HG02885 (cell line): ENCODE measurements around the gene VCL.
"Not testable (repeated sequence)": the region's sequence is repeated elsewhere in the genome, so short reads cannot be mapped to it uniquely, and the experiment has no call there.

Experiments used
- ATAC-seq: cut with Tn5 transposase; IDR thresholded peaks from one replicate; pipeline ENCODE4 v1.9.1; 2021; ENCODE audit warnings: mild to moderate bottlenecking; ENCODE audit not compliant: unreplicated experiment, poor library complexity

The VCL gene

GRCh38 chr10:74138596-74138995 lies 140.7 kb downstream of the VCL start:
- ATAC-seq, result not testable (repeated sequence)

DNA sequence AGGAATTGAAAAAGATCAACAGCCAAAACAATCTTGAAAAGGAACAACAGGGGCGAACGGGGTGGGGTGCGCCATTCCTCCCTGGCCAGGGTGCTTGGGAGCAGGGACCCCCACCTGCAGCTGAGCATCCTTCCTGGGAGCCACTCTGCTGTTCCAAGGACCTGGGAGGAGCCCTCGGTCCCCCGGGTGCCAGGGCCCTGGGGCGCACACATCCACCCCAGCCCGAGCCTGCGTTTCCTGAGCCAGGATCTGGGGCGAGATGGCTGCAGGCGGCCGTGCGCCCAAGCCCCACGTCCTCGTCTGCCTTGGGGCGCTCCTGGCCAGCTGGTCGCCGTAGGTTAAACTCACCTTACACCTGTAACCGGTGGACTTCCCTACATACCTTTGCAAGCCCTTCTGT lies 142.1 kb downstream of the VCL start:
- ATAC-seq, result no peak

DNA sequence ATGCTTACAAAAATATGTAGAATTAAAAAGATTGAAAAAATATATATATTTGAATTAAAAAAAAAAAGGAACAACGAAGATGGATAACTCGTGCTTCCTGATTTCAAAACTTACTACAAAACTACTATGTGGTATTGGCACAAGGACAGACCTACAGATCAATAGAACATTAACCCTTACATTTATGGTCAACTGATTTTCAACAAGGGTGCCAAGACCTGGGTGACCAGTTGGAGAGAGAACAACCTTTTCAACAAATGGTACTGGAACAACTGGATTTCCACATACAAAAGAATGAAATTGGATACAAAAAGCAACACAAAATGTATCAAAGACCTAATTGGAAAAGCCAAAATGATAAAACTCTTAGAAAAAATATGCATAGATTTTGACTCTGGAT lies 142.6 kb downstream of the VCL start:
- no peak for ATAC-seq

DNA sequence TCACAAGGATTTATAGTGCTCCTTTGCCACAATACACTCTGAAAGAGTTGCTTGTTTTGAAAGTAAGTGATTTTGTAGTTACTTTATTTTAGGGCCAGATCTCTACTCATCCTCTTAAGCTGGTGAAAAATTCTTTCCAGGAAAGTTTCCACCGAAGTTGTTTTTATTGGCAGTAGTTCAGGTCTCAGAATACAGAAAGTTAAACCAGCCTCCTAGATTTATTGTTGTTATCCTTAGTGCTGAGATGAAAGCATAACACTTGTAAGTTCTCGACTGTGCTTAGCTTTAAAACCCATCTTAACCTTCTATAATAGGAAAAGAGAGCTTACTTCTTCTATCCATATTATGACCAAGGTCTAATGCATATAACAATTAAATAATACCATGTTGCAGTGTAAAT lies 147.2 kb downstream of the VCL start:
- no peak for ATAC-seq

DNA sequence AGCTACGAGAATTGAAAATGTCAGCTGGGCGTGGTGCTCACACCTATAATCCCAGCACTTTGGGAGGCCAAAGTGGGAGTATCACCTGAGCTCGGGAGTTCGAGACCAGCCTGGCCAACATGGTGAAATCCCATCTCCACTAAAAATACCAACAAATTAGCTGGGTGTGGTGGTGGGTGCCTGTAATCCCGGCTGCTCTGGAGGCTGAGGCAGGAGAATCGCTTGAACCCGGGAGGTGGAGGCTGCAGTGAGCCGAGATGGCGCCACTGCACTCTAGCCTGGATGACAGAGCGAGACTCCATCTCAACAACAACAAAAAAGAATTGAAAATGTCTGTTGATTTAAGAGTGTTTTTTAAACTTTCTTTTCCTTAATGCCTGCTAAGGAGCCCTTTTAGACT lies 149.1 kb downstream of the VCL start:
- ATAC-seq, result not testable (repeated sequence)

GRCh38 chr10:74150204-74150989 lies 152.5 kb downstream of the VCL start, which contains the start of gene AP3M1:
AP3M1 (minus strand) TSS chr10:74150828; CDS start chr10:74138379, 12,449 bp downstream.
- ATAC-seq, result peak; percentile 32

GRCh38 chr10:74150990-74151878 lies 153.3 kb downstream of the VCL start, which contains the start of gene ADK:
ADK (plus strand) TSS chr10:74151221; CDS start chr10:74151279, 58 bp downstream.
- ATAC-seq, result peak; percentile 89

- ATAC-seq, result no peak
These were observed 154.2 kb downstream of the VCL start for GRCh38 chr10:74151879-74152722.

DNA sequence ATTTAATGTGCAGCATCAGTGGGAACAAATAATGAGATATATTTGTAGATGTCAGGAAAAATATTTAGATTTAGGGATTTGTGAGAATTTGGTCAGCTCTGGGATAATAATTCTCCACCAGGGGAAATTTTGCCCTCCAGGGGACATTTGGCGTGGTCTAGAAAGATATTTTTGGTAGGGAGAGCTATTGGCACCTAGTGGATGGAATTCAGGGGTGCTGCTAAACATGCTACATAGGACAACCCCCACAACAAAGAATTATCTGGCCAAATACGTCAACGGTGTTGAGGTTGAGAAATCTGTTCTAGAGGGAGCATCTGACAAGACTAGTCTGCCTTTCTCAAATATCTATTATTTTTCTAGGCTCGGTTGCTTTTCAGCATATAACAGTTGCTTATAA lies 155.2 kb downstream of the VCL start:
- no peak for ATAC-seq

DNA sequence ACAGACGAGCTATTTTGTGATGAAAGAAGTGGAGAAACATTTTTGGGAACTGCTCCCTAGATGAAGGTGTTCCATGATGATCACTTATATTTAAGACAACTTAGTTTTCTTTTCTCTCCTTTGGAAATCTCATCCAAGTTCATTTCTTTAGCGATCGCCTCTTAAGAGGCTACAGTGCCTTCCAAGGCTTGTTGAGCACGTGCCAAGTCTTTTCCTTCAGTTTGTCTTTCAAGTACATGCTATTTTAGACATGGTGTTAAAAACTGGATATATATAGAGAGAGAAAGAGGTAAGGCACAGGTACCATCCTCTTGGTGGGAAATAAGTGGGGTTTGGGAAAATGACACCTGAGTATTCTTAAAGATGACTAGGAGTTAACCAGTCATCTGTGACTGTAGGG lies 155.8 kb downstream of the VCL start:
- ATAC-seq, result no peak

DNA sequence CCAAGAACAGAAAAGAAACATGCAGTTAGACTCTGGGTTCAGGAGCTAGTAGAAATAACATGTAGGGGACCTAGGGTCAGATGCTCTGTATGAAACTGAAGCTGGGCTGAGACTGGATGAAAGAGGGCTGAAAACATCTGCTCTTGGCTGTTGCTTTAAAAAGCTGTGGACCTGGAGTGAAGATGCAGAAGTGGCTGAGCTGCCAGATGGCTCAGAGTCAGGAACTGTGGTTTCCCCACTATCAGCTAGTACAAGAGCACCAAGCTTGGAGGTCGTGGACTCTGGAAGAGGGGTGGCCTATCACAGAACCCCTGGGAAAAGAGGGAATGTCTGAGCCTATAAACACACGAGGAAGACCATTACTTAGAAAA lies 159.0 kb downstream of the VCL start:
- no peak for ATAC-seq

DNA sequence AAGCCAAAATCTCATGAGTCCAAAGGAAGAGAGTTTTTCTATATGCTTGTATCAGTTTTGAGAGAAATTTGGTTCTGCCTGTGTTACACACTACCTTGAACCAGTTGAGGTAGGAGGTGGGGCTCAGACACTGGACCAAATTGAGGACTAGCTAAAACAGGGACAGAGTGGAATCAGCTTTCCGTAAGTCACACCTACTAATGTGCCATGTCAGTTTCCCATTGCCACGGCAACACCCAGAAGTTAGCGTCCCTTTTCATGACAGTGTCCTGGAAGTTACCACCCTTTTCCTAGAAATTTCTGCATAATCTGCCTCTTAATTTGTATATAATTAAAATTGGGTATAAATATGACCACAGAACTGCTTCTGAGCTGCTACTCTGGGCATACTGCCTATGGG lies 162.1 kb downstream of the VCL start:
- ATAC-seq, result no peak

GRCh38 chr10:74163319-74164068 lies 165.6 kb downstream of the VCL start:
- ATAC-seq, result no peak

DNA sequence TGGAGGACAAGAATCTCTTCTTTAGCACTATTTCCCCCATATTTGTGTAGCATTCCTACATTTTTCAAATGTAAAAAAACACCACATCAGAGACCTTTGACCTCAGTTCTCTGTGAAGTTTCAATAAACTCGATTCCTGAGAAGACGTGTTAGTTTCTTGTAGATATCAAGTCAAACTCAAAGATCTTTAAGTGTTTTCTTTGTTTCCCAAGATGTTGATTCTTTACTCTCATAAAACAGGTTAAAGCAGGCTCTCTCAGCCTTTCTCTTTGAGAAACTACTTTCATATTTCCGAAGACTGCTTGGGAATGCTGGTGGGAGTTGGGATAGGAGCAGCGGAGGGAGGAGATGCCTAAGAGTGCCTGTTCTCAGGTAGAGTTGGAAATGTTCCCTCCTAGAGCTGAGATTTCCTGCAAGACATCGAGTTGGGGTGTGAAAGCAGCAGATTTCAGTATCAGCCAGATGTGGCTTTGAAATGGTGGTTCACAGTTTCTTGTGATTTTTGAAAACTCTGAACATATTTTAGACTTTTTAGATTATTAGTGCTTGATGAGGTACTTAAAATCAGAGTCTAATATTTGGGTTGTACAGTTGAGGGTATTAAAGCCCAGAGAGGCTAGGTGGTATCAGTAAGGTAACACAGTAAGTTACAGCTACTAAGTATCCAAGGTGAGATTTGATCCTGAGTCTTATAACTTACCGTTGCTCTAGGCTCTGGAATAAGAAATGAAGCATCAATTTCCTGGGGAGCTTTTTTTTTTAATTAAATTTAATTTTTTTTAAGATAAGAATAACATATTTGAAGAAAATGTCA lies 167.0 kb downstream of the VCL start:
- ATAC-seq, result no peak

GRCh38 chr10:74165530-74165901 lies 167.6 kb downstream of the VCL start:
- no peak for ATAC-seq

DNA sequence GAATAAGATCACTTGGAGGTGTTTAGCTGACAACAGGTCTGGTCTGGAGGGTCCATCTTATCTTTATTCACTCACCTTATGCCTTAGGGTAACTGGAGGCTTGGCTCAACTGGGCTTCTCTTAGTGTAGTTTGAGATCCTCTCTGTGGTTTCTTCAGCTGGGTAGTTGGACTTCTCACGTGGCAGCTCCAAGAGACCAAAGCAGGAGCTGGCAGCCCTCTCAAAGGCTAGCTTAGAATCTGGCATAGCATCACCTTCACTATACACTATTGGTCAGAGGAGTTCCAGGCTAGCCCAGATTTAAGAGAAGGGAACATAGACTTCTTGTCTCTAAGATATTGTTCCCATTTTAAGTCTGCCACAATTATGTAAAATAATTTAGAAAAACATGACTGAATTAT lies 169.5 kb downstream of the VCL start:
- ATAC-seq, result no peak
